ENCODE measurements around the gene MROH8. TPM values are rescaled to one million over a fixed set of nuclear protein-coding genes. Genes with fewer than 3 reads are reported as not detected.

The MROH8 gene
- total and polyA plus RNA-seq, 2 experiments from 2014 or later: 5.8 to 12.1 TPM

- H3K27me3 ChIP-seq: no peaks in the 10 kb centered on the region
- no peak for TF ChIP-seq CTCF (IDR thresholded peaks at IDR 0.05; ENCODE audit: low read depth, low read length)
- H3K4me1 ChIP-seq (ENCODE audit: low read depth): no peaks in the 10 kb centered on the region
- H3K9me3 ChIP-seq (ENCODE audit: low read depth): no peaks in the 10 kb centered on the region
- H3K27ac ChIP-seq: no peak overlapping the region
- H3K36me3 ChIP-seq: no peaks in the 10 kb centered on the region
- H3K4me3 ChIP-seq: no peak overlapping the region
- no peak for DNase-seq (ENCODE audit: low read depth in 1 of 2, low spot score in 1 of 2)
Observed at GRCh38 chr20:37108676-37109075, 70.7 kb downstream of the MROH8 start.

GRCh38 chr20:37102571-37102970 lies 76.8 kb downstream of the MROH8 start:
- Histone ChIP-seq H3K27me3 (no peaks in the 10 kb centered on the region), H3K27ac (no peak overlapping the region), H3K9me3 (ENCODE audit: low read depth) (no peaks in the 10 kb centered on the region), H3K4me1 (ENCODE audit: low read depth) (no peaks in the 10 kb centered on the region), H3K4me3 (no peak overlapping the region), H3K36me3 (no peaks in the 10 kb centered on the region)
- no peak for TF ChIP-seq CTCF (IDR thresholded peaks at IDR 0.05; ENCODE audit: low read depth, low read length)
- no peak for DNase-seq (ENCODE audit: low read depth in 1 of 2, low spot score in 1 of 2)

- TF ChIP-seq CTCF (IDR thresholded peaks at IDR 0.05; ENCODE audit: low read depth, low read length): no peak
- Histone ChIP-seq H3K36me3 (no peaks in the 10 kb centered on the region), H3K4me1 (ENCODE audit: low read depth) (no peaks in the 10 kb centered on the region), H3K9me3 (ENCODE audit: low read depth) (no peaks in the 10 kb centered on the region), H3K27me3 (no peaks in the 10 kb centered on the region), H3K4me3 (peak overlapping the region; percentile 59), H3K27ac (no peak overlapping the region)
- no peak for DNase-seq (ENCODE audit: low read depth in 1 of 2, low spot score in 1 of 2)
Observed at GRCh38 chr20:37096415-37097041, 82.8 kb downstream of the MROH8 start.

GRCh38 chr20:37095599-37096414 lies 83.5 kb downstream of the MROH8 start, which contains the start of gene RBL1:
TSS of gene RBL1 (minus strand) at chr20:37095997. CDS start at chr20:37095928, 69 bp downstream.
- H3K27ac ChIP-seq: peak within 1 kb of the TSS; percentile 84
- no peaks in the 10 kb centered on the region for H3K4me1 ChIP-seq (ENCODE audit: low read depth)
- no peaks in the 10 kb centered on the region for H3K36me3 ChIP-seq
- peak within 1 kb of the TSS; percentile 59 for H3K4me3 ChIP-seq
- no peaks in the 10 kb centered on the region for H3K9me3 ChIP-seq (ENCODE audit: low read depth)
- peak; percentile 37 for TF ChIP-seq CTCF (IDR thresholded peaks at IDR 0.05; ENCODE audit: low read depth, low read length)
- H3K27me3 ChIP-seq: no peaks in the 10 kb centered on the region
- peak; percentile 83 to 84 for DNase-seq (ENCODE audit: low read depth in 1 of 2, low spot score in 1 of 2)

GRCh38 chr20:37095108-37095598 lies 84.2 kb downstream of the MROH8 start:
- Histone ChIP-seq H3K9me3 (ENCODE audit: low read depth) (no peaks in the 10 kb centered on the region), H3K27me3 (no peaks in the 10 kb centered on the region), H3K36me3 (no peaks in the 10 kb centered on the region), H3K4me3 (peak overlapping the region; percentile 59), H3K4me1 (ENCODE audit: low read depth) (no peaks in the 10 kb centered on the region), H3K27ac (no peak overlapping the region)
- no peak for DNase-seq (ENCODE audit: low read depth in 1 of 2, low spot score in 1 of 2)
- no peak for TF ChIP-seq CTCF (IDR thresholded peaks at IDR 0.05; ENCODE audit: low read depth, low read length)

Data from cardiac muscle cell (in vitro differentiated cells and primary cell).